Adrenal gland (tissue), 12 donors: ENCODE results near the gene NAALADL2. TPM values are rescaled to one million over a fixed set of nuclear protein-coding genes. Genes with fewer than 3 reads are reported as not detected.

Experiments
- DNase-seq, 7 donors: peaks; one replicate each; pipeline ENCODE4 v3.0.0-alpha.2; 2019 to 2020
- H3K27ac ChIP-seq, 5 donors: fragments of 200-600 bp; sonication (generic) in 4 of 5; 1 replicate in 3 of 5; 2 replicates in 2 of 5; pipeline versions ENCODE4 v1.5.1 to v1.8.0; 2016 to 2020; ENCODE audit warnings: mild to moderate bottlenecking in 1 of 5
- H3K27me3 ChIP-seq: fragments of 200-600 bp; 2 replicates; pipeline ENCODE4 v1.8.0; 2021
- H3K36me3 ChIP-seq, 2 donors: fragments of 200-600 bp; replicated peaks in 1 of 2; 1 replicate in 1 of 2; 2 replicates in 1 of 2; pipeline versions ENCODE4 v1.5.1 to v1.8.0; 2018 to 2022
- H3K4me1 ChIP-seq, 2 donors: fragments of 200-600 bp; replicated peaks in 1 of 2; 1 replicate in 1 of 2; 2 replicates in 1 of 2; pipeline versions ENCODE4 v1.5.1 to v1.8.0; 2018 to 2021
- H3K4me3 ChIP-seq, 4 donors: fragments of 200-600 bp; sonication (generic) in 3 of 4; one replicate each; pipeline ENCODE4 v1.5.1; 2016 to 2018
- H3K9me3 ChIP-seq, 3 donors: fragments of 200-600 bp; sonication (generic) in 1 of 3; replicated peaks in 1 of 3; 1 replicate in 2 of 3; 2 replicates in 1 of 3; pipeline versions ENCODE4 v1.5.1 to v1.8.0; 2016 to 2021
- CTCF ChIP-seq, 6 experiments: fragments of 450-650 bp in 4 of 6; fragments of 200-600 bp in 2 of 6; sonication (generic) in 1 of 6; IDR thresholded peaks; 1 replicate in 5 of 6; 2 replicates in 1 of 6; pipeline versions ENCODE4 v1.5.1 to v1.8.0; 2016 to 2021; ENCODE audit warnings: antibody characterized with exemption in 6 of 6, mild to moderate bottlenecking in 2 of 6, moderate library complexity in 1 of 6
- POLR2A ChIP-seq, 2 donors: fragments of 450-650 bp; IDR thresholded peaks; one replicate each; pipeline ENCODE4 v1.6.1; 2017; ENCODE audit warnings: antibody characterized with exemption in 2 of 2, mild to moderate bottlenecking in 2 of 2, moderate library complexity in 1 of 2
- WGBS, 4 donors: extraction: QIAGEN DNeasy Blood & Tissue Kit in 2 of 4; methylation state at CpG; one replicate each; pipeline versions ENCODE4 v1.1.5 to v1.1.7; 2013 to 2017; 5-methylcytosine and 5-hydroxymethylcytosine counted together
- intact Hi-C, 2 donors: fragments of 100-400 bp; cut with DNase I; formaldehyde crosslinking; loops; one replicate each; pipeline versions ENCODE4 v1.14.1 to v1.15.0; 2022 to 2023
- polyA plus RNA-seq, 3 donors: library from polyadenylated mRNA; stranded (reverse); fragments of 200-250 nt in 2 of 3; fragments of 350-450 nt in 1 of 3; fragmentation: Illumina TruSeq in 1 of 3; extraction: RNeasy Lipid Tissue Mini Kit (QIAGEN cat#74804) in 1 of 3; gene quantifications; one replicate each; pipeline ENCODE4 v1.2.3, GENCODE V29; 2013 to 2014
- total RNA-seq, 9 donors: library from RNA; depleted of rRNA in 4 of 9; stranded (reverse); fragments of >200 nt in 4 of 9; fragments of 120-200 nt in 1 of 9; fragmentation: NEBNext Ultra II Directional in 1 of 9; extraction: Animal tissue kit (Norgen Biotek cat#: 25700) in 1 of 9; gene quantifications; one replicate each; pipeline versions ENCODE4 v1.1.0 to v1.2.4, GENCODE V29; 2013 to 2023
- donor health status: healthy with polysubstance abuse.
- donor health status: Bipolar disorder and iron deficiency.
- donor health status: DM: yes; HTN: yes; CAD: no.
- donor health status: DM: no; HTN: no; CAD: no.
- donor health status: DM: no; HTN: no; CAD: no.
- donor health status: DM: yes; HTN: yes; CAD: no.

Gene NAALADL2
- total and polyA plus RNA-seq, 12 donors = 0.24 to 7.8 (median 4.8) TPM

- H3K27me3 ChIP-seq = no peaks in the 10 kb centered on the region
- DNase-seq = no peak
- TF ChIP-seq POLR2A (IDR thresholded peaks at IDR 0.05) = no peak
- H3K36me3 ChIP-seq = no peaks in the 10 kb centered on the region
- H3K27ac ChIP-seq = no peak overlapping the region
- 72 to 85% (median 79%) methylated on average over 2 of the region's 2 CpGs for WGBS, 4 donors
- peaks cover 0 to 4% of the 10 kb centered on the region in 2 donors for H3K4me1 ChIP-seq
- no peak overlapping the region for H3K4me3 ChIP-seq
- intact Hi-C loops = no loop called here
- peaks cover 0 to 4% (median 0%) of the 10 kb centered on the region in 3 donors for H3K9me3 ChIP-seq
Measured at GRCh38 chr3:175187586-175187985, 328.5 kb downstream of the NAALADL2 start.

GRCh38 chr3:175192536-175192935 is 333.4 kb downstream of the NAALADL2 start:
- TF ChIP-seq CTCF (IDR thresholded peaks at IDR 0.05) (no peak), POLR2A (IDR thresholded peaks at IDR 0.05) (no peak)
- no peaks in the 10 kb centered on the region for H3K9me3 ChIP-seq
- 27 to 32% (median 31%) methylated on average over 3 of the region's 3 CpGs for WGBS, 4 donors
- no peak overlapping the region for H3K4me3 ChIP-seq
- no peaks in the 10 kb centered on the region for H3K36me3 ChIP-seq
- no peak overlapping the region for H3K27ac ChIP-seq
- H3K4me1 ChIP-seq = peaks cover 0 to 11% of the 10 kb centered on the region in 2 donors
- no peak for DNase-seq
- H3K27me3 ChIP-seq = no peaks in the 10 kb centered on the region
- intact Hi-C loops = no loop called here

GRCh38 chr3:175193815-175194518 is 334.8 kb downstream of the NAALADL2 start:
- no peak overlapping the region for H3K4me3 ChIP-seq
- H3K9me3 ChIP-seq = no peaks in the 10 kb centered on the region
- 68 to 84% (median 79%) methylated on average over 4 of the region's 4 CpGs for WGBS, 4 donors
- peaks cover 0 to 11% of the 10 kb centered on the region in 2 donors for H3K4me1 ChIP-seq
- TF ChIP-seq POLR2A (IDR thresholded peaks at IDR 0.05) = no peak
- TF ChIP-seq CTCF (IDR thresholded peaks at IDR 0.05) = no peak
- H3K27ac ChIP-seq = no peak overlapping the region
- H3K27me3 ChIP-seq = no peaks in the 10 kb centered on the region
- intact Hi-C loops = no loop called here
- H3K36me3 ChIP-seq = no peaks in the 10 kb centered on the region
- no peak for DNase-seq

- no peaks in the 10 kb centered on the region for H3K36me3 ChIP-seq
- H3K27me3 ChIP-seq = no peaks in the 10 kb centered on the region
- intact Hi-C loops = no loop called here
- H3K9me3 ChIP-seq = no peaks in the 10 kb centered on the region
- no peak overlapping the region for H3K27ac ChIP-seq
- 70 to 80% (median 77%) methylated on average over 7 of the region's 7 CpGs for WGBS, 4 donors
- H3K4me3 ChIP-seq = no peak overlapping the region
- DNase-seq = no peak
- no peaks in the 10 kb centered on the region for H3K4me1 ChIP-seq
- no peak for TF ChIP-seq CTCF (IDR thresholded peaks at IDR 0.05)
- no peak for TF ChIP-seq POLR2A (IDR thresholded peaks at IDR 0.05)
Measured at GRCh38 chr3:175198991-175199783, 340.1 kb downstream of the NAALADL2 start.
